Ureter (tissue), 1 donor: Measurements from ENCODE around the gene SLC66A2. TPM values are rescaled to one million over a fixed set of nuclear protein-coding genes. Genes with fewer than 3 reads are reported as not detected.

Source experiments
- DNase-seq: peaks from one replicate; pipeline ENCODE4 v3.0.0-alpha.2; 2020; ENCODE audit warnings: low spot score
- total RNA-seq: library from RNA; stranded (reverse); gene quantifications from one replicate; pipeline ENCODE4 v1.2.4, GENCODE V29; 2023
- donor health status: DM: yes; HTN: yes; CAD: no.

The SLC66A2 gene
- total RNA-seq, 1 donor from 2014 or later: 37.4 TPM

DNA sequence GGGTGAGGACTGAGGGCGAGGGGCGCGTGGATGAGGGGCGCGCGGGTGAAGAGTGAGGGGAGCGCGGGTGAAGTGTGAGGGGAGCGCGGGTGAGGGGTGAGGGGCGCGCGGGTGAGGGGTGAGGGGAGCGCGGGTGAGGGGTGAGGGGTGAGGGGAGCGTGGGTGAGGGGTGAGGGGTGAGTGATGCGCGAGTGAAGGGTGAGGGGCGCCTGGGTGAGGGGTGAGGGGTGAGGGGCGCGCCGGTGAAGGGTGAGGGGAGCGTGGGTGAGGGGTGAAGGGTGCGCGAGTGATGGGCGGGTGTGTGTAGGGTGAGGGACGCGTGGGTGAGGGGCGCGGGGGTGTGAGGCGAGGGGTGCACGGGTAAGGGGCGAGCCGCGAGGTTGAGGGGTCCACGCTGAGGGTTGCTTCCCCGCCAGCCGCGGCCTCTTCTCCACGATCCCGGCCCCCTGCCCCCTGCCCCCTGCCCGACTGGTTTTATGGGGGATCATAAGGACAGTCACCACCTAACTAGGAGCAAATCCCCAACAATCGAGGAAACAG lies 1.1 kb upstream of the SLC66A2 start:
- peak; percentile 41 for DNase-seq

DNA sequence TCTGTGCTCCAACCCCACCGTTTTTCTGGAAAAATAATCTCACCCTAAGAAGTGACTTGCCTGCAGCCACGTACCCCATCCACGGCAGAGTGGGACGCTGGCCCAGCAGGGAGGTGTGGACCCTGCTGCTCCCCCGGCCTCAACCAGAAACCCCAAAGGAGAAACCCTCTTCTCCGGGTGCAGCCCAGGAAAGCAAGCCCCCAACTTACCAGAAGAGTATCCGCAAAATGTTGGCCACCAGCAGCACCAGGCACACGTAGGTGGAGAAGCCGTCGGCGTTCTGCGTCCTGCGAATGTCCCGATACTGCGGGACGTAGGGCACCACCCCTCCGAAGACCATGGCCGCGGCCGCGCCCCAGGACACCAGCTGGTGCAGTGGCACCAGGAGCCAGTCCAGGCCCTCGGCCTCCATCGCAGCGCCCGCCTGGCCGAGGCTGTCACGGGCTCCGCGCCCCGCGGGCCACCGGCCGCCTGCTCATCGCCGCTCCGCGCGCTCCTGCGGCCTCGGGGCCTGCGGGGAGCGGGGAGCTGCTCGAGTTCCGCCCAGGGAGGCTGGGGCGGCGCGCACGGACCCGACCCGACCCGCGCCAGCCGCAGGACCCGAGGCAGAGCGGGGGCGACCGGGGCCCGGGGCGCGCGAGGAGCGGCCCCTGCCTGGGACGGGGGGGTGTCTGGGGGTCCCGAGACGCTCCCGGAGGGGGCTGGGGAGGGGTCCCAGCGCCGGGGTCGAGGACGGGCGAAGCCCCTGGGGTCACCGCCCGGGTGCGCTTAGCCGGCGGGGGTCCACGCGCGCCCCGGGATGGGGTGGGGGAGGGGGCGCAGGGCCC lies 725 bp downstream of the SLC66A2 start:
- no peak for DNase-seq

DNA sequence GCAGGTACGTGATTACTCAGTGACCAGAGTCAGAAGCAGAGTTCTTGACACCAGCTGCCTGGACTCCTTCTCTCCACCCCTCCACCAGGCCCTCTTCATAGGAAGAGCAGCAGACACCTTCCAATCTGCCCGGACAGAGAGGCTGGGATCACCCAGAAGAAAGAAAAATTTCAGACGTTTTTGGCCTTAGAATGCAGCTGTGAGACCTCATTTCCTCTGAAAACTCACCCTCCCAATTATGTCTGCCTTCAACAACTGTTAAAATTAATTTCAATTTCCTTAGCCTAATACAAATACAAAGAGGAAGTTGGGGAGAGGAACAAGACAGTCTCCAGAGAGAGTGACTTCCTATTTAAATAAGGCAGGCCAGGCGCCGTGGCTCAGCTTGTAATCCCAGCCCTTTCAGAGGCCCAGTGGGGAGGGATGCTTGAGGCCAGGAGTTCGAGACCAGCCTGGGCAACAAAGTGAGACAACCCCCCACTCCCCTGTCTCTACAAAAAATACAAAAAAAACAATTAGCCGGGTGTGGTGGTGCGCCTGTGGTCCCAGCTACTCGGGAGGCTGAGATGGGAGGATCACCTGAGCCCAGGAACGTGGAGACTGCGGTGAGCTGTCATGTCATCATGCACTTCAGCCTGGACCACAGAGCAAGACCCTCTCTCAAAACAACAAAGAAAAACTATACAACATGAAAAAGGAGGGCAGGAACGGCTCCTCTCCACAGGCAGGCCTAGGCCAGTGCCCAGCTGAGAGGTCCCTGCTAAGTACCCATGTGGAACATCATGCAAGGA lies 1.6 kb downstream of the SLC66A2 start:
- peak; percentile 5 for DNase-seq

DNA sequence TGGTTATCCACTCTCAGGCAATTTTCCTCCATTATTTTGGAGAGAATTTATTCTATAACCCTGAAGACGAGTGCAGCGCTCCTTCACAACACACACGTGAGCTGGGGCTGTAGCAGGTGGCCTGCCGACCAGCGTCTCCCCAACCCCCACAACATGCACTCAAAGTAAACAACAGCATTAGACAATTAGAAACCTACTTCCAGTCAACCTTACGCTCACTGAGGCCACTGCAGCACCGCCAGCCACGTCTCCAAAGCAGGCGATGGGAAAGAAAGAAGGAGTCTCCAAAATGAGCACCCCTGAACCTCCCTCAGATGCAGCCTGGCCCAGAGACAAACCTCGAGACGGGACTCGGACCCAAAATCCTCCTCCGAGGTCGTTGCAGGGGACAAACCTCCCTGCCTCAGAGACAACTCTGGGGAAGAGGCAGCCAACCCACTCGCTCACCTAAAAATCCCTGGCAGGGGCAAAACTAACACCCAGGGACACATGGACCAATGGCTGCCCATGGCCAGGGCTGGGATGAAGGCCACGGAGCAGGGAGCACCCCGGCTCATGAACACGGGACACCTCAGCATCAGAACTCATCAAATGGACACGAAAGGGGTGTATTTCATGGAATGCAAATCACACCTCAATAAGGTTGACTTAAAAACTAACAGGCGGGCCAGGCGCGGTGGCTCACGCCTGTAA lies 2.6 kb downstream of the SLC66A2 start:
- peak; percentile 36 for DNase-seq

DNA sequence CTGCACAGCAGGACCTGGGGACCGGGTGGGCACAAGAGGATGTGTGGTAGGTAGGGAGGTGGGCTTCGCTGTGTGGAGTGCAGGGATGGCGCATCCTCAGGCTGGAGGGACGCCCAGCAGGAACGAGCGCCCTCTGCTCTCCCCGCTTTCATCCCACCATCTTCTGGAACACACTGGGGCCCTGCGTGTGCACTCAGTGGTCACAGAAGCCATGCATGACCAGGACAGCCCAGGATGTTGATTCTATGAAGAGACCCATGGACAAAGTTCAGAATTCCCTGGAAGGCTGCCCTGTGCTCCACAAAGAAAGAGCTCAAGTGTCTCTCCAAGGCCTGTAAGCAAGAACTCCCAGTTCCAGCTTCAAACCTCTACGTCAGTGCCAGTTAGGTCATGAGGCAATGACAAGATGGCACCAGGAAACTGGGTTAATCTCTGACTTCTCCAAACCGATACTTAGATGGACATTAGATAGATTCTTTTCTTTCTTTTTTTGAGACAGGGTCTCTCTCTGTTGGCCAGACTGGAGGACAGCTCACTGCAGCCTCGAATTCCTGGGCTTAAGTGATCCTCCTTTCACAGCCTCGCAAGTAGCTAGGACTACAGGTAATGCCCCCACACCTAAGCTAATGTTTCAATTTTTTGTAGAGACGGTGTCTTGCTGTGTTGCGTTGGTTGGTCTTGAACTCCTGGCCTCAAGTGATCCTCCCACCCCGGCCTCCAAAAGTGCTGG lies 3.4 kb downstream of the SLC66A2 start:
- peak; percentile 29 for DNase-seq

DNA sequence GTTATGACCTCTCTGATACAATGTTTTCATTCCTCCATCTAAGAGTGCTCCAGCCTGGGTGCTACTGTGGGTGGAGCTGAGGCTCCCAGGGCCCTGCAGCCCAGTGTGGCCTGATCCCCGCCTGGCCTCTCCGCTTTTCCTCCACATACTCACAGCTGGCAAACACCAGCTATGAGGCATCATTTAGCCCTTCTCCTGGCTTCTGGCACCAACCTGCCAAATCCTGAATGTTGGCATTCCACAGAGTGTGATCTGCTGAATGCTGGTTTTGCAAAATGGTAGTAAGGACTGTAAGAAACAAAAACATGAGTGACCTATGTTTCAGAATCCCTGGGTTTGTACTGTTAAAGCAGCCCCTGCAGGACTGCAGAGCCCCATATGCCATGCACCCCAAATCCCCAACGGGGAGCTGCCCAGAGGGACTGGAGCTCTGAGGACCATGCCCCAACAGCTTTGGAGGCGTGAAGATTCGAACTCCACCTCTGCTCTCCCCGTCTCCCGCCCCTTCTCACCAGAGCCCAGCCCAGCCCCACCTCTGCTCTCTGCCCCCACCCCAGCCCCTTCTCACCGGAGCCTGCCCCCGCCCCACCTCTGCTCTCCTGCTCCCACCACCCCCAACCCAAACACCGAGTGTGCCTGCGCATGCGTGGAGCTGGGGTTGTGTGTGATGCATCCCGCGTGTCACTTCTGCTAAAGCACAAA lies 4.2 kb downstream of the SLC66A2 start:
- peak; percentile 32 for DNase-seq

DNA sequence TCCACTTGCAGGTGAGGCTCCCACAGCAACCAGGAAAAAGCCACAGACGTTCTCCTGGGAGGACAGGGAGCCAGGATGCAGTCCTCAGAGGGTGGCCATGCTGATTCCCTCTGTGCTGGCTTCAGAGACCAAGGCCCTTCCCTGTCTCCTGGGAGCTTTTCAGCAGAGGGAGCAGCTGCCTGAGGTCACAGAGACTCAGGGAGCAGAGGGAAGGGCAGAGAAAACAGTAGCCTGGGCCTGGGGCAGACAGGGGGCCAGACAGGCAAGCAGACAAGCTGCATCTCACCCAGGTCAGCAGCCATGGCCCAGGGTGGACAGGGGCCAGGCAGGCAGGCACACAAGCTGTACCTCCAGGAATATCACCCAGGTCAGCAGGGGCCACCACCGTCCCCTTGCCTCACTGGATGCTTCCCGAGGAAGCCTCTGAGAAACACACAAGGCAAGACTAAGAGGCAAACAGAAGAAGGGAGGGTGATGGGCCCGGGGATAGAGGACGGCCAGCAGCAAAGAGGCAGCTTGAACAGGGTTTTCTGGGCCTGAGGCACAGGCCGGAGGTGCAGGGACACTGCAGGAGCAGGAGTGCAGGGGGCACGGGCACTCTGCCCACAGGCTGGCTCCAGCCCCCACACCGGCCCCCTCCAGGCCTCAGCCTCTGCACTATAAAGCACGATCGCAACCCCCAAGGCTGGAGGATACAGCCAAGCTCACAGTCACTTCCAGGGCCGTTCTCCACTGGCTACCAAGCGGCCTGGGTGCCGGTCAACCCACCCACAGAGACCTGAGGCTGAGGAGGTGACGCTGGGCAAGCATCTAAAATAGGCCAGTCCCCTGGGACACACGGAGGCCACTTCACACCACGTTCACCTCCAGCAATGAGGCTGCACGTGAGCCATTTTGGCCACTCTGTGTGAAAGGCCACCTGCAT lies 6.1 kb downstream of the SLC66A2 start:
- DNase-seq: no peak

DNA sequence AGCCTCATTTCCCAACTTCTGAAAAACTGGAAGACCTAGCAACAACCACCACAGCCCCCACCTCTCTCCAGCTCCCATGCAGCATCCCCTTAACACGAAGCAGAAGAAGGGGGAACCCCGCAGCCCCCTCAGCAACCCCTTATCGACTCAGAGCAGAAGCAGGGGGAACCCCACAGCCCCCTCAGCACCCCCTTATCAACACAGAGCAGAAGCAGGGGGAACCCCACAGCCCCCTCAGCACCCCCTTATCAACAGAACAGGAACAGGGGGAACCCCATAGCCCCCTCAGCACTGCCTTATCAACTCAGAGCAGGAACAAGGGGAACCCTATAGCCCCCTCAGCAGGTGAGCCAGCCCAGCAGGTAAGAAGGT lies 6.7 kb downstream of the SLC66A2 start:
- peak; percentile 13 for DNase-seq

DNA sequence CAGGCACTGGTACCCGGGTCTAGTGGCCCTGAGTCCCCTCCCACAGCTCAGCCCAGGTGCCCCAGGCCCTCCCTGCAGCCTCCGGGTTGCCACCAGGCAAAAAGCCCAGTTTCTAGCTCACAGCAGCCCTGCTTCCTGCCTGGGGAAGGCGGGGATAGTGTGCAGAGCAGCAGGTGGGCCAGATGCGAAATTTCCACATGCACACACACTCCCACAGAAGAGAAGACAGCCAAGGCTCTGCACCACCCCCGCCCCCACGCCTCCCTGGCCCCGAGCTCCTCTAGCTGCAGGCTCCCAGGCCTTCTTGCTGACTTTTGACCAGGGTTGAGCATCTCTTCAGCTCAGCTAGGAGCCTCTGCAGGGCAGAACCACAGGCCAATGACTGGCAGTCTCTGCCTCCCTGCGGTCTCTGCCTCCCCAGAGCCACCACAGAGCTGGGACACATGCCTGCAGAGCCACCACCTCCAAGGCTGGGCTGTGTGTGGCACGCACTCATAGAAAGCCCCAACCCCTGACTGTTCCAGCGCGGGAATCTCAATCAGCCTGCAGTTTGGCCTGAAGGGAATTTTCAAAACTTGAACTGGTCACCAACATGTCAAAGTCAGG lies 7.2 kb downstream of the SLC66A2 start:
- DNase-seq: peak; percentile 37

DNA sequence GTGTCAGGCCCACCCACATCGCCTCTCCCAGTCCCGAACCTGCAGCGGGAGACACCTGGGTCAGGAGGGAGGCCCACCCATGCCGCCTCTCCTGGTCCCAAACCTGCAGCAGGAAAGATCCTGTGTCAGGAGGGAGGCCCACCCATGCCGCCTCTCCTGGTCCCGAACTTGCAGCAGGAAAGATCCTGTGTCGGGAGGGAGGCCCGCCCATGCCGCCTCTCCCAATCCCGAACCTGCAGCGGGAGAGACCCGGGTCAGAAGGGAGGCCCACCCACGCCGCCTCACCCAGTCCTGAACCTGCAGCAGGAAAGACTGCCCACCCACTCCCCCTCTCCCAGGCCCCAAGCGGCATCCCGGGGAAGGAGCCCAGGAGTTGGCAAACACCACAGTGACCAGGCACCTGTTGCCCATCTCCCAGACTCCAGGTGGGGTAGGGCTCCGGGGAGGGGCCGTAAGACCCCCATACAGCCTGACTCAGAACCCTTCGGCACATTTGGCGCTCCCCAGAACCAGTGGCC lies 7.8 kb downstream of the SLC66A2 start:
- DNase-seq: peak; percentile 40

DNA sequence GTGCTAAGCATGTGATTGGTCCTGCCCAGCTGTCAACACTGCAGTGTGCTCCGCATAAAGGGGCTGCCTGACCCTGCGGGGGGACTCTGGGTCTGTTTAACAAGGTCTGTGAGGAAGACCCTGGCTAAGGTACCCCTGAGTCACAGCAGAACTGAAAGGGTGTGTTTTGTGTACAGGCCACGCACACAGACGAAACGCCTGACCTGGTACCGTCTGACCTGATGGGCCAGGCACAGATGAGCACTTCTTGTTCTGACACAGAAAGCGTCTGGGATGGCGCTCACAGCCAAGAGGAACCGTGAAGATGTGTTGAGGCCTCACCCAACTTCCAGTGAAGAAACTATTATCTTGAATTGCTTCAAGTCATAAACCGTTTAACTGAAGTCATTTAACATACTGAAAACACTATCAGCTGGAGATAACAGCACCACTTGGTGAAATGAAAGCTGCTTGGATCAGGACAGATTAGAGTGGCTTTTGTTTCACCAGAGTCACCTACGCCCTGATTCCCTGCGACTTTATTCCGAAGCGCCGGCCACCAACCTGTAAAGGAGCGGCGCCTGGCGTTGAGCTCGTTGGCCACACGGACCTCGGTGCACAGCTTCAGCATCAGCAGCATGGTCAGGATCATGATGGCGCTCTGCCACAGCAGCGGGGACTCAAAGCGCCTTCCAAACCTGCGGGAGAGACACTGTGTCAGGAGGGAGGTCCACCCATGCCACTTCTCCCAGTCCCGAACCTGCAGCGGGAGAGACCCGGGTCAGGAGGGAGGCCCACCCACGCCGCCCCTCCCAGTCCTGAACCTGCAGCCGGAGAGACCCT lies 8.5 kb downstream of the SLC66A2 start:
- peak; percentile 40 for DNase-seq

DNA sequence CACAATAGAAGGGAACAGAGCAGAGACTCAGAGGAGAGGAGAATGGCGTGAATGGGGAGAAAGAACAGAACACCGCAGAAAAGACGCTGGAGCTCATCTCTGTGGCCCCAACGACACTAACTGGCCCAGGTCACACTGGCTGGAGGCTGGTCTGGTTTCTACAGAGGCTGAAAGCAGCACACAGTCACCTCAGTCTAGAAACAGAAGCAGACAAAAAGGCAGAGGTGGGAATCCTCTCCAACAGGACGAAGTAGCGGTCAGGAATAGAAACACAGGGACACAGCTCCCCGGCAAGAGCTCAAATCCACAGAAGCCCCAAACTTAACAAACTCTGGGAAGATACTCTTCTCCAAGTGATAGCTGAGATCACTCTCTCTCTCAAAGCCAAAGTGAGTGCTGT lies 9.2 kb downstream of the SLC66A2 start:
- peak; percentile 24 for DNase-seq

DNA sequence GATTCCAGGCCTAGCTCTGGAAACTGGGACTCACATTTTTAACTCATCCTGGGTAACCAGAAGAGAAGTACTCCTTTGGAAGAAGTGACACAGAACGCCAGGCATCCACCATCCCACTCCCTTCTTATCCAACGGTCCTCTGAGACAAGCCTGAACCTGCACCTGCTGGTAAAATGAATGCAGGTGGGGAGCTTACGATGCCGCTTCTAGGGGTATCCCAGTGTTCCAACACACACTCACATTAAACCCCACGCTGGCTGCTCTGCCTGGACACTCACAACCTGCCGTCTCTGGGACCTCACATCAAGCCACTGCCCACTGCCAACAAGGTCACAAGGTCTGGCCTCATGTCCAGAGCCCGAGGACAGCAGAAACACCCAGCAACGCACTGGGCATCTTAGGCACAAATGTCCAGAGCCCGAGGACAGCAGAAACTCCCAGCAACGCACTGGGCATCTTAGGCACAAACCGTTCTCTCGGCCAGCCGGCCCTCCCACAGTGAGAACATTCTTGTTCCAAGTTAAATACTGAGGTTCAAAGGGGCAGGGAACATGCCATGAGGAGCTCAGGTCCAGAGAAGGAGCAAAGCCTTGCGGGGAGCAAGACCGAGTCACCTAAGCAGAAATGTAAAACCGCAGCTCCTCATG lies 9.9 kb downstream of the SLC66A2 start:
- peak; percentile 37 for DNase-seq

DNA sequence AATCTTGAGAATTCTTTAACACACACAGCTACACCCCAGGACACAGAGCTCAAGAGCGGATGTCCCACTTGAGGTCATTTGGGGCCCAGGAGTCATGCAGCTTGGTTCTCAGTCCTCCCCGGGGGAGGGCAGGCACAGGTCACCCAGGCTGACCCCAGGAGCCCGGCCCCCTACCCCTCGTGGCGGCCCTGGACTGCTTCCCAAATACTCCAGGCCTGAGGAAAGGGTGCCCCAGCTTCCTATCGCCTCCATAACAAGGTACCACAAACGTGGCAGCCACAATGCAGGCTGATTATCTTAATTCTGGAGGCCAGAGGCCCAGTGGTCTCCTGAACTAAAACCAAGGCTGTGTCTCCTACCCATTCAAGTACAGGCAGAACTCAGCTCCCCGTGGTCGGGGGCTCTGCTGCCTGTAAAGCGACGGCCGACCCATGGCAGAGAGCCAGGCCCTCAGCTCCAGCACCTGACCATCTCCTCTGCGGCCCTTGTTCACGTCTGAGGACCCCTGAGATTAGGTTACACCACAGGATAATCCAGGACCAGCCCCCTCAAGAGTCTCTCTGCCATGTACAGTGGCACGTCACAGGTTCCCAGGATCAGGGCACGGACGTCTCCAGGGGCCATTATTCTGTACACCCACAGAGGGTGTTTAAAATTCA lies 10.5 kb downstream of the SLC66A2 start:
- peak; percentile 34 for DNase-seq

DNA sequence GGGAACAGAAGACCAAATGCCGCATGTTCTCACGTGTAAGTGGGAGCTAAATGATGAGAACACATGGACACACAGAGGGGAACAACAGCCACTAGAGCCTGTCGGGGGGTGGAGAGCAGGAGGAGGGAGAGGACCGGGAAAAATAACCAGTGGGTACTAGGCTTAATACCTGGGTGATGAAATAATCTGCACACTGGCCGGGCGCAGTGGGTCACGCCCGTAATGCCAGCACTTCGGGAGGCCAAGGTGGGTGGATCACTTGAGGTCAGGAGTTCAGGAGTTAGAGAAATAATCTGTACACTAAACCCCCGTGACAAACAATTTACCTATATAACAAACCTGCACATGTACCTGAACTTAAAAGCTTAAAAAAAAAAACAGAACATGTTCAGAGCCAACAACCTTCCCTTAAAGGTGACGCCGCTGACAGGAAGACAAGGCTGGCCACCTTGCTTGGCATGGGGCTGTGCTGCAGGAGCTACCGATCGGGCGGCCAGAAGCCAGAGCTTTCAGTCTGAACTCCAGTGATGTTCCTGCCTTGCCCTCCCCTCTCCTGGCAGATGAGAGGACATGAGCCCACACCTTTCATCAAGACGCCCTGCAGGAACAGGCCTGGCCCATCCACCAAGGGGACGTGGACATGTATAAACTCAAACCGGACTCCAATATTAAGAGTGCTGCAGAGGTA lies 11.2 kb downstream of the SLC66A2 start:
- DNase-seq: peak; percentile 37

DNA sequence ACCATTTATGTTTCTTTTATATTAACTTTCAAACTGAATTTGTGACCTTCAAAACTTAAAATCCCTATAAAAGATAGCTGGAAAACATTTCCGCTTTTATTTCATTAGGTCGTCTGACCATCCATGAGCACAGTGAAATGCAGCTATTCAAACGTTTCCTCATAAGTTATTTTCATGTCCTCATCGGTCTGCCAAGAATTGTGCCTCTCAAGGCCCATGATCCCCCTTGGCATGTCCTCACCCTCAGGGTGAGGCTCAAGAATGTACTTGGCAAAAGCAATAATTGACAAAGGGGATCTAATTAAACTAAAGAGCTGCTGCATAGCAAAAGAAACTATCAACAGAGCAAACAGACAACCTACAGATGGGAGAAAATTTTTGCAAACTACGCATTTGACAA lies 12.4 kb downstream of the SLC66A2 start:
- no peak for DNase-seq

DNA sequence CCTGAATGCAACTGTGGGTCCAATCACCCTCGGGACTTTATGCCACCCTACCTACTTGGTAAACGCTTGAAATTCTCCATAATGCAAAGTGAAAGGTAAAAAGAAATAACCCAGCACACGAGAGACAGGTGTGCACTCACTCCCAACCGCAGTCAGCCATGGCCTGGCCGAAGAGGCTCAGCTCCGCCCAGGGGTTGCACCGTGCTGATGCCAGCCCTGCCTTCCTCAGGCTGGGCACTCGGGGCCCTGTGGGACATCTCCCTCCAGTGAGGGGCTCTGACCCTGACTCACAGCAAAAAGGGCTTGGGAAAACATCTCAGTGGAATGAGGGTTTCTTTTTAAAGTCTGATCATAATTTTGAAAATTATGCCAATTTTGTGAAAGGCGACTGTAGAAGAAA lies 13.3 kb downstream of the SLC66A2 start:
- peak; percentile 26 for DNase-seq
